ENCODE results near the gene ENDOV.

GRCh38 chr17:80487511-80487910 is 72.5 kb downstream of the ENDOV start:
- TF ChIP-seq POLR2A (IDR thresholded peaks at IDR 0.05): no peak
- TF ChIP-seq, protein P1, sequence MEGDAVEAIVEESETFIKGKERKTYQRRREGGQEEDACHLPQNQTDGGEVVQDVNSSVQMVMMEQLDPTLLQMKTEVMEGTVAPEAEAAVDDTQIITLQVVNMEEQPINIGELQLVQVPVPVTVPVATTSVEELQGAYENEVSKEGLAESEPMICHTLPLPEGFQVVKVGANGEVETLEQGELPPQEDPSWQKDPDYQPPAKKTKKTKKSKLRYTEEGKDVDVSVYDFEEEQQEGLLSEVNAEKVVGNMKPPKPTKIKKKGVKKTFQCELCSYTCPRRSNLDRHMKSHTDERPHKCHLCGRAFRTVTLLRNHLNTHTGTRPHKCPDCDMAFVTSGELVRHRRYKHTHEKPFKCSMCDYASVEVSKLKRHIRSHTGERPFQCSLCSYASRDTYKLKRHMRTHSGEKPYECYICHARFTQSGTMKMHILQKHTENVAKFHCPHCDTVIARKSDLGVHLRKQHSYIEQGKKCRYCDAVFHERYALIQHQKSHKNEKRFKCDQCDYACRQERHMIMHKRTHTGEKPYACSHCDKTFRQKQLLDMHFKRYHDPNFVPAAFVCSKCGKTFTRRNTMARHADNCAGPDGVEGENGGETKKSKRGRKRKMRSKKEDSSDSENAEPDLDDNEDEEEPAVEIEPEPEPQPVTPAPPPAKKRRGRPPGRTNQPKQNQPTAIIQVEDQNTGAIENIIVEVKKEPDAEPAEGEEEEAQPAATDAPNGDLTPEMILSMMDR (IDR thresholded peaks at IDR 0.05): no peak

Measured in ovary (tissue), 3 donors.